ENCODE measurements around the gene SCN5A. TPM values are rescaled to one million over a fixed set of nuclear protein-coding genes. Genes with fewer than 3 reads are reported as not detected.

SCN5A gene
- total and polyA plus RNA-seq, 2 of the 8 experiments (the other 6 are each of a cell fraction or from before 2014, with no cell fraction given) = 4.8 to 11.4 TPM

- FAIRE-seq = no peak
- CTCF ChIA-PET (ENCODE audit: partially characterized antibody) = interaction anchor here (0.6 to 1.4 kb wide), 3 partner anchors 26 to 677 kb away, joined by 3 read pairs; no protein-coding TSS in a partner anchor
Measured at GRCh38 chr3:38563886-38564270, 85.6 kb downstream of the SCN5A start.

More at GRCh38 chr3:38563886-38564270, 85.6 kb downstream of the SCN5A start:
- POLR2A ChIA-PET (ENCODE audit: partially characterized antibody) = no interaction called here
- Histone ChIP-seq H3K36me3 (ENCODE audit: control insufficient read depth in 2 of 4, insufficient read depth in 4 of 4, low read length in 3 of 4) (no peaks in the 10 kb centered on the region), H3K4me1 (replicated peaks in 1 of 4; ENCODE audit: control insufficient read depth in 3 of 4, insufficient read depth in 4 of 4, low read length in 3 of 4) (no peaks in the 10 kb centered on the region), H2BK12ac (ENCODE audit: low read depth, low read length) (no peak overlapping the region), H4K8ac (ENCODE audit: extremely low read depth, insufficient read depth, low read length) (no peak overlapping the region), H4K20me1 (replicated peaks in 1 of 2; ENCODE audit: control insufficient read depth in 1 of 2, insufficient read depth in 2 of 2, low read length in 2 of 2) (peaks cover 0 to 1% of the 10 kb centered on the region in 2 experiments), H3K23me2 (ENCODE audit: low read depth, low read length) (no peaks in the 10 kb centered on the region), H3K27ac (ENCODE audit: low read depth, low read length) (no peak overlapping the region), H3K79me2 (ENCODE audit: control insufficient read depth in 1 of 2, insufficient read depth in 2 of 2, low read length in 2 of 2) (no peaks in the 10 kb centered on the region), H2AK5ac (ENCODE audit: low read depth, low read length) (no peak overlapping the region), H3K4me2 (ENCODE audit: insufficient read depth in 1 of 2, low read depth in 2 of 2, low read length in 2 of 2) (no peak overlapping the region), H2AFZ (ENCODE audit: low read length) (no peak overlapping the region), H2BK20ac (ENCODE audit: low read length) (no peak overlapping the region), H3K4me3 (ENCODE audit: extremely low read depth in 1 of 4, insufficient read depth in 2 of 4, low read depth in 3 of 4, low read length in 4 of 4) (no peak overlapping the region), H4K91ac (replicated peaks; ENCODE audit: insufficient read length, low read length) (no peak overlapping the region), H3K14ac (ENCODE audit: insufficient read length) (no peak overlapping the region), H2BK15ac (ENCODE audit: low read length) (no peak overlapping the region), H3K18ac (ENCODE audit: extremely low read depth, low read length) (no peak overlapping the region), H3K9me3 (ENCODE audit: insufficient read depth in 2 of 2, low read depth in 1 of 2, low read length in 1 of 2) (no peaks in the 10 kb centered on the region), H3K23ac (ENCODE audit: insufficient read length) (no peak overlapping the region), H3K79me1 (ENCODE audit: low read depth, low read length) (no peaks in the 10 kb centered on the region), H3K56ac (replicated peaks; ENCODE audit: insufficient read length, low read depth, low read length) (no peak overlapping the region), H2BK120ac (replicated peaks; ENCODE audit: low read depth, low read length) (no peak overlapping the region), H3K9ac (replicated peaks in 1 of 4; ENCODE audit: extremely low read depth in 1 of 4, low read depth in 3 of 4, low read length in 3 of 4) (no peak overlapping the region), H2BK5ac (ENCODE audit: low read depth, low read length) (no peak overlapping the region), H4K5ac (ENCODE audit: insufficient read length, low read depth, low read length) (no peak overlapping the region), H3K27me3 (replicated peaks in 1 of 4; ENCODE audit: control insufficient read depth in 3 of 4, extremely low read depth in 1 of 4, insufficient read depth in 3 of 4, low read length in 3 of 4) (no peaks in the 10 kb centered on the region), H3K4ac (replicated peaks; ENCODE audit: insufficient read length, low read depth, low read length) (no peak overlapping the region)
- no peak for TF ChIP-seq JUND (IDR thresholded peaks at IDR 0.05; ENCODE audit: low read length)
- TF ChIP-seq CHD1 (IDR thresholded peaks at IDR 0.05; ENCODE audit: low read depth, low read length) = no peak
- TF ChIP-seq MAX (IDR thresholded peaks at IDR 0.05) = no peak
- no peak for TF ChIP-seq RNF2 (IDR thresholded peaks at IDR 0.05; ENCODE audit: borderline replicate concordance, low read depth, low read length, missing control alignments, poor library complexity, severe bottlenecking)
- WGBS, 2 experiments (ENCODE audit: extremely low coverage in 1 of 2, insufficient coverage in 1 of 2, insufficient read length in 1 of 2, insufficient replicate concordance in 2 of 2, low coverage in 1 of 2, low lambda C conversion rate in 2 of 2, missing lambda C conversion rate in 1 of 2) = 93% methylated on average over 10 of the region's 10 CpGs; no CpG with 5 or more reads in 1 of the 2 experiments
- DNase-seq (ENCODE audit: low read depth in 1 of 2, low spot score in 2 of 2) = no peak
